ENCODE data around the gene MCEMP1.
A peak's percentile ranks its signal among the peaks of the same experiment; 100 is the strongest.

The MCEMP1 gene, protein sequence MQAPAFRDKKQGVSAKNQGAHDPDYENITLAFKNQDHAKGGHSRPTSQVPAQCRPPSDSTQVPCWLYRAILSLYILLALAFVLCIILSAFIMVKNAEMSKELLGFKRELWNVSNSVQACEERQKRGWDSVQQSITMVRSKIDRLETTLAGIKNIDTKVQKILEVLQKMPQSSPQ

DNA sequence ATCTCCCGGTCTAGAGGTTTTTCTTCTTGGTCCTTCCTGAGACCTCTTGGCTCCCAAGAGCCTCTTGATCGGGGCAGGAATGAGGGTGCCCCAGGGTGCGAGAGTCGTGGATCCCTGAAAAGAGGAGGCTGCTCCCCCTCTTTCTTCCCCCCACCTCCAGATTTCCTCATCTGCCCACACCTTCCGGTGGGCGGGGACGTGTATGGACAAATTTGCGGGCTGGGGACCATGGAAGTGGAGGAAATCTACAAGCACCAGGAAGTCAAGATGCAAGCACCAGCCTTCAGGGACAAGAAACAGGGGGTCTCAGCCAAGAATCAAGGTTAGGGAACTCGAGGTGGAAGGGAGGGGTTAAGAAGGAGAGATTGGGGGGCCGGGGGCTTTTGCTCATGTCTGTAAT lies at the start of gene MCEMP1:
MCEMP1 (plus strand) TSS at position 237 of the 400 bp plus-strand sequence; CDS start at position 268, 31 bp downstream.
- DNase-seq = no peak

GRCh38 chr19:7627166-7627565 lies 49.7 kb upstream of the MCEMP1 start:
- no peak for DNase-seq

DNA sequence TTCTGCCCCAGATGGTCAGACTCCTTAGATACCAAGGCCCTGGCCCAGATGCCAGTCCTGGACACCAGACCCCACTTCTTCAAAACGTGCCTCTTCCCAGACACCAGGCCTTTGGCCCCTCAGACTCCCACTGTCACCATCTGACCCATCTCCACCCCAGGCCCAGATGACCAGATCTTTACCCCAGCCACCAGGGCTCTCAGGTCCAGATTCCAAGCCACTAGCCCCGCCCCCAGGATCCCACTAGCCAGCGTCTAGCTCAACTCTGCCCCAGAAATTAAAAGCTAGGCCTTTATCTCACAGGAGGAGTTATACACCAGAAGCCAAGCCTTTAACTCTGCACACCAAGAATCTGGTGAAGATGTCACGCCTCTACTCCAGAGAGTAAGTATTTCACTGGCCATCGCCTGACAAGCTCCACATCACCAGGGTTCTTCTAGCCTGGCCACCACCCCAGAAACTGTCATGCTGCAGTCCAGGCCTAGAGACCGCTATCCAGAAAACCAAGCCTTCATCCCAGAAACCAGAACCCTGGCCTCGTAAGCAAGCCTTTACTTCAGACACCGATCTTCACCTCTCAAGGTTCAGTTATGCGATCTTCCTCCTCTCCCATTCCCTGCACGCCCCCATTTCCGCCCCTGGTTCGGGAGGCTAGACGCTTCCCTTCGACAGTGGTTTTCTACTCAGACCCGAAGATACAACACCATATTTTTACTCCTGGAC lies 48.1 kb upstream of the MCEMP1 start:
- DNase-seq = no peak

DNA sequence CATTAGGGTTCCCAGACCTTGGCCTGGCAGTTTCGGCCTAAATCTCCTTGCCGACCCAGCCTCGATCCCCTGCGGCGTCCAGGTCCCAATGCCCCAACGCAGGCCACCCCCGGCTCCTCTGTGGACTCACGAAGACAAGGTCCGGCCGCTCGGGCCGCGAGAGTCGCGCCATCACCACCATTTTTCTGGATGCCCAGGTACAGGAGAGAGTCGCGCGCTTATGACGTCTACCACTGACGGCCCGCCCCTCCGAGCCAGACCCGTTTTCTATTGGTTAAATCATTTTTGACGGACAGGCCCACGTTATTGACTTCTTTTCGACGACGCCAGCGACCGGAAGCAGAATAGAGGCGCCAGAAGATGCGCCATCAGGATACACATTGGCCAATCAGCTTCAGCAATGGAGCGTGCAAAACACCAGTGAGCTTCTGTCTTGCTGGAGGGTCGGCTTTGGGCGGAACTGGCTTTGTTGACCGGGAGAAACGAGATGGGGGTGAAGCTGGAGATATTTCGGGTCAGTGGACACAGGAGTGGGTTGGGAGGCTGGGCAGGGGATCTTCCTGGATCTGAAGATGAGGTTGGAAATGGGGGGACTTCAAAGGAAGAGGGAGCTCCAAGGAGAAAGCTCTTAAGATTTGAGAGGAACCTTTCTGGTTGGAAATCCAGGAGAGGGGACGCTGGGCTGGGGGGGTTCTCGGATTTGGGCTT lies 47.4 kb upstream of the MCEMP1 start, which contains the start of the genes PET100 and XAB2:
PET100 (plus strand) TSS at position 447 of the 708 bp plus-strand sequence; CDS start at position 488, 41 bp downstream.
XAB2 (minus strand) TSS at position 199 of the 708 bp plus-strand sequence; CDS start at position 181, 18 bp downstream.
- peak; percentile 97 for DNase-seq

- no peak for DNase-seq
Measured at GRCh38 chr19:7631577-7631976, 45.3 kb upstream of the MCEMP1 start.

GRCh38 chr19:7632340-7633203 lies 44.3 kb upstream of the MCEMP1 start:
- DNase-seq = no peak

- no peak for DNase-seq
Measured at GRCh38 chr19:7633698-7634097, 43.2 kb upstream of the MCEMP1 start, which contains the start of gene PCP2. TSS of gene PCP2 (minus strand) at chr19:7633719. CDS start at chr19:7633457, 262 bp downstream.

- DNase-seq = no peak
Measured at GRCh38 chr19:7635670-7636069, 41.2 kb upstream of the MCEMP1 start.

DNA sequence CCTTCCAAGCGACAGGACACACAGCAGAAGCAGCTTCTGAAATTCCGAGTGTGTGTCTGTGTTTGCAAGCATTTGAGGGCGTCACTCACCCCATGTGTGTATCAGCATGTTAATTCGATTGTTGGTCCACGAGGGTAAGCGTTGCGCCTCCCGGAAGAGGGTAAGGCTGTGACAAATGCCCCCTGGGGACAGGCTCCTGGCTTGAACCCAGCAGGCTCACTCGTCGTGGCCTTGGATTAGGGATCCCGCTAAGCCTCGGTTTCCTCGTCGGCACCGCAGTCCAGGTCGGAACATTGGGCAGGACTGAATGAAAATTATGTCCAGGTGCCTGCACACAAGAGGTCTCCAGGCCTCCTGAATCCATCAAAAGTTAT lies 40.6 kb upstream of the MCEMP1 start:
- DNase-seq = no peak

DNA sequence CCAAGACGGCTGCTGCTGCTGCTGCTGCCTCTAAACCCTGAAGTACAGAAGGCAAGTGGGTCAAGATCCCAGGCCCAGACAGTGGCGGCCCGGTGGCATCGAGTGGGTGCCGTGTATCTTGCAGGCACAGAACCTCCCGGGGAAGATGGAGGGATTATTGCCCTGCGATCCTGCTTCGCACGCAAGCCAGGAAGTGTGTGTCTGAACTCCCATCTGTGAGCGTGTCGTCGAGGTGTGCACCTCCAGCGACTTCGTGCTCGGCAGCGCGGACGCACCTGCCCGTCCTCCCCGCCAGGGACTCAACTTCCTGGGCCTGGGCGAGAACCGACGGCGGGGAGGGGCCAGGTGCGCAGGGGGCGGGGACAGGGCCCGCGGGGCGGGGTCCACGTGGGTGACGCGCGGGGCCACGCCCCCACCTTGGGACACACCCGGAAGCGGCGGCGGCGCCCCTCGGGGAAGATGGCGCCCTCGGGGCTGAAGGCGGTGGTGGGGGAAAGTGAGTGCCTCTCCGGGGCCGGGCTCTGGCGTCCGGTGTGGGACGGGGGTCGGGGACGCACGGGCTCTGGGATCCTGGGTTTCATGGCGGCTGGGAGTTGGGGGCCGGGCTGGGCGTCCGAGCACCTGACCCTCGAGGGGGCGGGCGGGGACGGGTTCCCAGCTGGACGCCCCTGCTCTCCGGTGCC lies 40.1 kb upstream of the MCEMP1 start, which contains the start of gene STXBP2:
STXBP2 (plus strand) TSS at position 420 of the 683 bp plus-strand sequence; CDS start at position 460, 40 bp downstream.
- peak; percentile 86 for DNase-seq

GRCh38 chr19:7637374-7638256 lies 39.3 kb upstream of the MCEMP1 start:
- no peak for DNase-seq

DNA sequence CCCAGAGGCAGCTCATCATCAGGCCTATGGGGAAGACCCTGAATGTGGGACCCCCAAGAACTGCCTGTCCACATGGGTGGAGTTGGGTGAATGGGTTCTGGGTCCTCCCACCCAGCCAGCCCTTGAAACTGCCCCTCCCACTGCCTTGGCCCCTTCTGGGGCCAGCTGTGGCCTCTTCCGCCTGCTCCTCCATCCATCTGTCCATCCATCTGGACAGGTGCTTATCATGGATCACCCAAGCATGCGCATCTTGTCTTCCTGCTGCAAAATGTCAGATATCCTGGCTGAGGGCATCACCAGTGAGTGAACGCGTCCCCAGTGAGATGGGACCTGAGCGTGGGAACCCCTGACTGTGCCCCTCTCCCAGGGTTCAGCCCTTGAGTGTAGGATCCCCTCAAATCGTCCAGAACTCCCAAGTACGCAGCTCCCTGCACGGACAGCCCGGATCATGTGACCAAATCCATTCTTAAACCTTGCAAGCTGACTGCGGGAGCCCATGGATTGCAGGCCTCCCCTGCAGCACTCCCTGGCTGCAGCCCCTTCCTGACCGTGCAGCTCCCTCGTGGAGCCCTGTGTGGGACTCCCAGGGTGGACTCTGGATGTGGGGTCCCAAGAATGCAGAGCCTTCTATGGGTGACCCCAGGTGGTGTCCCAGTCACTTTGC lies 38.0 kb upstream of the MCEMP1 start:
- no peak for DNase-seq

DNA sequence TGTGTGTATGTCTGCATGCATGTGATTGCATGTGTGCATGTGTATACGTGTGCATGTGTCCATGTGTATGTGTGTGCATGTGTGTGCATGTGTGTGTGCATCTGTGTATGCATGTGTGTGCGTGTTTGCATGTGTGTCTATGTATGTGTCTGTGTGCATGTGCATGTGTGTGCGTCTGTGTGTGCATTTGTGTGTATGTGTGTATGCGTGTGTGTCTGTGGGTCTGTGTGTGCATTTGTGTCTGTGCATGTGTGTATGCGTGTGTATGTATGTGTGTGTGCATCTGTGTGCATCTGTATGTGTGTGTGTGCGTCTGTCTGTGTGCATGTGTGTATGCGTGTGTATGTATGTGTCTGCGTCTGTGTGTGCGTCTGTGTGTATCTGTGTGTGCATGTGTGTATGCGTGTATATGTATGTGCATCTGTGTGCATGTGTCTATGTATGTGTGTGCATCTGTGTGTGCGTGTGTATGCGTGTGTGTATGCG lies 37.0 kb upstream of the MCEMP1 start:
- DNase-seq = no peak

GRCh38 chr19:7640803-7641202 lies 36.1 kb upstream of the MCEMP1 start:
- no peak for DNase-seq

DNA sequence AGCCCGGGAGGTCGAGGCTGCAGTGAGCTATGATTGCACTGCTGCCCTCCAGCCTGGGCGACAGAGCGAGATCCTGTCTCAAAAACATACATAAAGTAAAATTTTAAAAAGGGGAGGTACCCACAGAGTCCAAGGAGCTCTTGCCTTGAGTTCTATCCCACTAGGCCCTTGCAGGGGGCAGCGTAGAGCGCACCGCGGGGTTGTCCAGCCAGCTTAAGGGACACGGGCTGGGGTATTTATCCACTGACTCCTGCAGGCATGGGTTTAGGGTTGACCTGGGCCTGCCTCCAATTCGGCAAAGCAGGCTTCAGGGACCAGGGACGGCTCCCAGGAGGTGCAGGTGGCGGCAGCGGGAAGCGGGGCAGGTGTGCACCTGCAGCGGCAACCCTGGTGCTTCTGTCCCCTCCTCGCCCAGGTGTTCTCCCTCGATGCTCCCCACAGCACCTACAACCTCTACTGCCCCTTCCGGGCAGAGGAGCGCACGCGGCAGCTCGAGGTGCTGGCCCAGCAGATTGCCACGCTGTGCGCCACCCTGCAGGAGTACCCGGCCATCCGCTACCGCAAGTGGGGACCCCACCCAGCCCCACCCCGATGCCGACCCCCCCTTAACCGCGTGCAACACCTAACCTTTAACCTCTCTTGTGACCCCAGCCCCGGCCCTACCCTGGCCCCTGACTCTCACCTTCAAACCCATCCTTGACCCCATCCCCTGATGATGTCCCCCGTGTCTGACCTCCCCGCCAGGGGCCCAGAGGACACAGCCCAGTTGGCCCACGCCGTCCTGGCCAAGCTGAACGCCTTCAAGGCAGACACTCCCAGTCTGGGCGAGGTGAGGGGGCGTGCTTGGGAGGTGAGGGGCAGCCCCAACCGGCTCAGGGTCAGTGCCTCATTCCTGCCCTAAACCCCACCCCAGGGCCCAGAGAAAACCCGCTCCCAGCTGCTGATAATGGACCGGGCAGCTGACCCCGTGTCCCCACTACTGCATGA lies 35.3 kb upstream of the MCEMP1 start:
- no peak for DNase-seq

GRCh38 chr19:7642295-7643030 lies 34.4 kb upstream of the MCEMP1 start:
- no peak for DNase-seq

DNA sequence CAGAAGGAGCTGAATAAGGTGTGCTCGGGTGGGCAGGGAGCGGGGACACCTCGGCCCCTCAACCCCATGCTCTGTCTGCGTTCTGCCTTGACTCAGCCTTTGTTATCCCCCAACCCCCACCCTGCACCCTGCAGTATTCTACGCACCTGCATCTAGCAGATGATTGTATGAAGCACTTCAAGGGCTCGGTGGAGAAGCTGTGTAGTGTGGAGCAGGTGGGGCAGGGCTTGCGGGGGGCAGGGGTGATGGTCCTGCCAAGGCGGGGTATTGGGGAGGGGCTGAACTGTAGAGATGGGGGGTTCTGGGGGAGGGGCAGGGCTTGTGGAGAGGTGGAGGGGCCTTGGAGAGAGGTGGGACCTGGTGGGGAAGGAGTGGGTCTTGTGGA lies 33.9 kb upstream of the MCEMP1 start:
- no peak for DNase-seq

Measured in NCI-H774 (cell line).